ENCODE measurements around the gene RPA3.

DNA sequence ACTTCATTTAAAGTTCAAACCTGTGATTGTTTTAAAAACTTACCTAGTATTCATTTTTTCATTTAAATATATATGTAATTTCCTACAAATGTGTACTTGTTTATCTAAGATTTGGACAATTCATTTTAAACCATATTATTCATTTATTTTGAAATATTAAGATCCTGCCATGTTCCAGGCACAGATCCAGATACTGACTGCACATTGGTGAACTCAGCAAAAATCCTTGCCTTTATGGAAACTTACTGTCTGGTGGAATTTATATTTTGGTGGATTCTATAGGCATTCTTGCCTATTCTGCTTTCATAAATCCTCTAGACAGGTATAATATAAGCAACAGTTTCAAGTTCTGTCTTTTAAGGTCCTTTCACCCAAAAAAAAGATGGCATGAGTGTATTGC lies 48.3 kb upstream of the RPA3 start:
- TF ChIP-seq, protein P1, sequence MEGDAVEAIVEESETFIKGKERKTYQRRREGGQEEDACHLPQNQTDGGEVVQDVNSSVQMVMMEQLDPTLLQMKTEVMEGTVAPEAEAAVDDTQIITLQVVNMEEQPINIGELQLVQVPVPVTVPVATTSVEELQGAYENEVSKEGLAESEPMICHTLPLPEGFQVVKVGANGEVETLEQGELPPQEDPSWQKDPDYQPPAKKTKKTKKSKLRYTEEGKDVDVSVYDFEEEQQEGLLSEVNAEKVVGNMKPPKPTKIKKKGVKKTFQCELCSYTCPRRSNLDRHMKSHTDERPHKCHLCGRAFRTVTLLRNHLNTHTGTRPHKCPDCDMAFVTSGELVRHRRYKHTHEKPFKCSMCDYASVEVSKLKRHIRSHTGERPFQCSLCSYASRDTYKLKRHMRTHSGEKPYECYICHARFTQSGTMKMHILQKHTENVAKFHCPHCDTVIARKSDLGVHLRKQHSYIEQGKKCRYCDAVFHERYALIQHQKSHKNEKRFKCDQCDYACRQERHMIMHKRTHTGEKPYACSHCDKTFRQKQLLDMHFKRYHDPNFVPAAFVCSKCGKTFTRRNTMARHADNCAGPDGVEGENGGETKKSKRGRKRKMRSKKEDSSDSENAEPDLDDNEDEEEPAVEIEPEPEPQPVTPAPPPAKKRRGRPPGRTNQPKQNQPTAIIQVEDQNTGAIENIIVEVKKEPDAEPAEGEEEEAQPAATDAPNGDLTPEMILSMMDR (IDR thresholded peaks at IDR 0.05) = no peak
- no peak for TF ChIP-seq EP300 (IDR thresholded peaks at IDR 0.05)

All from upper lobe of left lung (tissue), 4 donors.